Natural killer cell (primary cell): Measurements from ENCODE around the gene CEMIP. TPM values are rescaled to one million over a fixed set of nuclear protein-coding genes. Genes with fewer than 3 reads are reported as not detected.

Experiments
- ATAC-seq, 3 donors: fragments of 150-1000 bp in 2 of 3; fragments of 200-7000 bp in 1 of 3; cut with Tn5 transposase; 1 replicate in 1 of 3; 2 replicates in 2 of 3; pipeline ENCODE4 v1.10.0; 2021; ENCODE audit warnings: mild to moderate bottlenecking in 2 of 3, moderate library complexity in 2 of 3
- DNase-seq, 2 donors: peaks; one replicate each; pipeline versions ENCODE4 v3.0.0 to v3.0.0-alpha.2; 2013 to 2021; ENCODE audit warnings: mixed read lengths in 1 of 2
- H3K27ac ChIP-seq: one replicate; pipeline ENCODE4 v1.5.1; 2013; ENCODE audit warnings: mild to moderate bottlenecking, low read length
- H3K27me3 ChIP-seq: one replicate; pipeline ENCODE4 v1.6.1; 2013; ENCODE audit warnings: low read length; ENCODE audit not compliant: control insufficient read depth, insufficient read depth
- H3K36me3 ChIP-seq: one replicate; pipeline ENCODE4 v1.6.1; 2013; ENCODE audit warnings: low read length; ENCODE audit not compliant: control insufficient read depth, insufficient read depth
- H3K4me1 ChIP-seq: one replicate; pipeline ENCODE4 v1.6.1; 2013; ENCODE audit warnings: low read length; ENCODE audit not compliant: control insufficient read depth, insufficient read depth
- H3K4me3 ChIP-seq: one replicate; pipeline ENCODE4 v1.5.1; 2013; ENCODE audit warnings: low read length
- H3K9me3 ChIP-seq: one replicate; pipeline ENCODE4 v1.6.1; 2013; ENCODE audit warnings: low read length; ENCODE audit not compliant: control insufficient read depth, insufficient read depth
- H3K27ac Mint-ChIP-seq, 2 donors: one replicate each; pipeline ENCODE4 v1.8.0; 2022; ENCODE audit warnings: mild to moderate bottlenecking in 2 of 2, mixed read lengths in 2 of 2, moderate library complexity in 1 of 2
- H3K27me3 Mint-ChIP-seq, 2 donors: one replicate each; pipeline ENCODE4 v1.8.0; 2022; ENCODE audit warnings: low read depth in 2 of 2, mixed read lengths in 2 of 2
- H3K36me3 Mint-ChIP-seq: one replicate; pipeline ENCODE4 v1.8.0; 2022; ENCODE audit warnings: mixed read lengths
- H3K4me1 Mint-ChIP-seq, 2 donors: one replicate each; pipeline ENCODE4 v1.8.0; 2022; ENCODE audit warnings: mixed read lengths in 2 of 2
- H3K4me3 Mint-ChIP-seq: one replicate; pipeline ENCODE4 v1.8.0; 2022; ENCODE audit warnings: mild to moderate bottlenecking, moderate library complexity, mixed read lengths
- H3K9me3 Mint-ChIP-seq, 2 donors: one replicate each; pipeline ENCODE4 v1.8.0; 2022; ENCODE audit warnings: mixed read lengths in 2 of 2
- WGBS: methylation state at CpG from one replicate; pipeline ENCODE4 v1.1.7; 2013; ENCODE audit warnings: missing lambda C conversion rate; ENCODE audit not compliant: insufficient coverage; 5-methylcytosine and 5-hydroxymethylcytosine counted together
- intact Hi-C: fragments of 100-400 bp; cut with micrococcal nuclease; formaldehyde crosslinking; loops from one replicate; pipeline ENCODE4 v1.14.2; 2022
- total RNA-seq, 4 donors: library from RNA; stranded (reverse); fragments of 120-200 nt in 1 of 4; gene quantifications; one replicate each; pipeline versions ENCODE4 v1.2.3 to v1.2.4, GENCODE V29; 2013 to 2022
- TF ChIP-seq, protein P1 (sequence below): fragments of 200-600 bp; IDR thresholded peaks from one replicate; pipeline ENCODE4 v1.8.0; 2022; ENCODE audit warnings: antibody characterized with exemption

The CEMIP gene
- total RNA-seq, 3 donors from 2014 or later (not counting 1 experiment from before 2014, with no cell fraction given): 0.07 to 0.82 TPM; not detected in 1

- H3K4me3 Mint-ChIP-seq: no peak overlapping the region
- 82% methylated on average over 3 of the region's 3 CpGs for WGBS
- no peak for ATAC-seq
- peaks cover 0 to 6% of the 10 kb centered on the region in 2 donors for H3K4me1 Mint-ChIP-seq
- no peaks in the 10 kb centered on the region for H3K36me3 Mint-ChIP-seq
- Histone ChIP-seq H3K4me1 (no peaks in the 10 kb centered on the region), H3K27ac (no peak overlapping the region), H3K27me3 (no peaks in the 10 kb centered on the region), H3K36me3 (no peaks in the 10 kb centered on the region), H3K9me3 (no peaks in the 10 kb centered on the region), H3K4me3 (no peak overlapping the region)
- H3K27ac Mint-ChIP-seq: no peak overlapping the region
- DNase-seq: no peak
- TF ChIP-seq, protein P1, sequence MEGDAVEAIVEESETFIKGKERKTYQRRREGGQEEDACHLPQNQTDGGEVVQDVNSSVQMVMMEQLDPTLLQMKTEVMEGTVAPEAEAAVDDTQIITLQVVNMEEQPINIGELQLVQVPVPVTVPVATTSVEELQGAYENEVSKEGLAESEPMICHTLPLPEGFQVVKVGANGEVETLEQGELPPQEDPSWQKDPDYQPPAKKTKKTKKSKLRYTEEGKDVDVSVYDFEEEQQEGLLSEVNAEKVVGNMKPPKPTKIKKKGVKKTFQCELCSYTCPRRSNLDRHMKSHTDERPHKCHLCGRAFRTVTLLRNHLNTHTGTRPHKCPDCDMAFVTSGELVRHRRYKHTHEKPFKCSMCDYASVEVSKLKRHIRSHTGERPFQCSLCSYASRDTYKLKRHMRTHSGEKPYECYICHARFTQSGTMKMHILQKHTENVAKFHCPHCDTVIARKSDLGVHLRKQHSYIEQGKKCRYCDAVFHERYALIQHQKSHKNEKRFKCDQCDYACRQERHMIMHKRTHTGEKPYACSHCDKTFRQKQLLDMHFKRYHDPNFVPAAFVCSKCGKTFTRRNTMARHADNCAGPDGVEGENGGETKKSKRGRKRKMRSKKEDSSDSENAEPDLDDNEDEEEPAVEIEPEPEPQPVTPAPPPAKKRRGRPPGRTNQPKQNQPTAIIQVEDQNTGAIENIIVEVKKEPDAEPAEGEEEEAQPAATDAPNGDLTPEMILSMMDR: no peak
- intact Hi-C loops: no loop called here
- no peaks in the 10 kb centered on the region for H3K9me3 Mint-ChIP-seq
- H3K27me3 Mint-ChIP-seq: peaks cover 14% of the 10 kb centered on the region in 2 donors
These were observed 57.8 kb downstream of the CEMIP start for GRCh38 chr15:80837006-80837405.

DNA sequence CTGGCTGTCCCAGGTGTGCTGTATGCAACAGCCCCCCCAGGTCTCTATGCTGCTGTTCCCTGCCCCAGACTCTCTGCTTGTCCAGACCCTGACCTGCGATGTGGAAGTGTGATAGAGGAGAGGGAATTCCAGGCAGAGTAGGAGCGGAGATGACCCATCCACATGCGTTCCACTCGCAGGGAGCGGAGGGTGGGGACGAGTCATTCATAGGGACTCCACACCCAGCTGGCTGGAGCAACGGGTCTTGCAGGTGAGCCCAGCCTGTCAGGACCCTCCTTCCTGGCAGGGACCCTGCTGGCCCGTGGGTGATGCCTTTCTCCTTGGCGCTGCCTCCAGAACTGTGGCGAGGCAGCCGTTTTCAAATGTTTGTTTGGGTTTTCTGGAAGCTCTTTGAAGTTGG is 58.8 kb downstream of the CEMIP start:
- ATAC-seq: no peak
- Histone ChIP-seq H3K4me1 (no peaks in the 10 kb centered on the region), H3K36me3 (no peaks in the 10 kb centered on the region), H3K27ac (no peak overlapping the region), H3K27me3 (no peaks in the 10 kb centered on the region), H3K4me3 (no peak overlapping the region), H3K9me3 (no peaks in the 10 kb centered on the region)
- Mint-ChIP-seq H3K4me1 (peaks cover 0 to 6% of the 10 kb centered on the region in 2 donors), H3K9me3 (no peaks in the 10 kb centered on the region), H3K27ac (no peak overlapping the region), H3K4me3 (no peak overlapping the region), H3K36me3 (no peaks in the 10 kb centered on the region), H3K27me3 (peaks cover 14% of the 10 kb centered on the region in 2 donors)
- TF ChIP-seq, protein P1: no peak
- DNase-seq: no peak
- intact Hi-C loops: no loop called here
- 92% methylated on average over 11 of the region's 11 CpGs for WGBS

- Mint-ChIP-seq H3K4me3 (no peak overlapping the region), H3K36me3 (no peaks in the 10 kb centered on the region), H3K4me1 (peaks cover 0 to 6% of the 10 kb centered on the region in 2 donors), H3K27me3 (peaks cover 14% of the 10 kb centered on the region in 2 donors), H3K27ac (no peak overlapping the region), H3K9me3 (no peaks in the 10 kb centered on the region)
- no peak for DNase-seq
- no peaks in the 10 kb centered on the region for H3K4me1 ChIP-seq
- TF ChIP-seq, protein P1: no peak
- no peak for ATAC-seq
- H3K9me3 ChIP-seq: no peaks in the 10 kb centered on the region
- H3K27ac ChIP-seq: no peak overlapping the region
- no peak overlapping the region for H3K4me3 ChIP-seq
- intact Hi-C loops: no loop called here
- no peaks in the 10 kb centered on the region for H3K27me3 ChIP-seq
- 76% methylated on average over 7 of the region's 7 CpGs for WGBS
- H3K36me3 ChIP-seq: no peaks in the 10 kb centered on the region
These were observed 59.5 kb downstream of the CEMIP start for GRCh38 chr15:80838666-80839065.

DNA sequence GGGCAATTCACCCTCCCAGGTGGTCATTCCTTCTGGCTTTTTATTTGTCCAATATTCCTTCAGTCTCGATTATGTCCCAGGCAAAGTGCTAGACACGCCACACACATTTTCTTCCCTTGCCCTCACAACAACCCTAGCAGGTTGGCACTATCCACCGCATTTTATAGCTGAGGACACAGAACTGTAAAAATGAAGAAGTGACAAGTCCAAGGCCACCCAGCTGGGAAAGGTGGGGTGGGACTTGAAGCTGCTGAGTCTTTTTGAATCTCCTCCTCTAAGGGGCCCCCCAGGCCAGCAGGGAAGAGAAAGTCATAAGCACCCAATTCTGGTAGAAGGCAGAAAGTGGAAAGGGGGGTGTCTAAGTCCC is 60.6 kb downstream of the CEMIP start:
- WGBS: 95% methylated on average over 2 of the region's 3 CpGs
- no peak overlapping the region for H3K27ac ChIP-seq
- H3K4me1 Mint-ChIP-seq: peaks cover 0 to 6% of the 10 kb centered on the region in 2 donors
- no peaks in the 10 kb centered on the region for H3K36me3 ChIP-seq
- H3K9me3 Mint-ChIP-seq: no peaks in the 10 kb centered on the region
- ATAC-seq: no peak
- no peak overlapping the region for H3K4me3 ChIP-seq
- peaks cover 14% of the 10 kb centered on the region in 2 donors for H3K27me3 Mint-ChIP-seq
- TF ChIP-seq, protein P1: no peak
- H3K27me3 ChIP-seq: no peaks in the 10 kb centered on the region
- H3K9me3 ChIP-seq: no peaks in the 10 kb centered on the region
- intact Hi-C loops: no loop called here
- H3K4me3 Mint-ChIP-seq: no peak overlapping the region
- H3K36me3 Mint-ChIP-seq: no peaks in the 10 kb centered on the region
- no peaks in the 10 kb centered on the region for H3K4me1 ChIP-seq
- no peak overlapping the region for H3K27ac Mint-ChIP-seq
- DNase-seq: no peak
